Neutrophil (primary cell): ENCODE data around the gene ZNF226.

ENCODE experiments used
- H3K27ac ChIP-seq: fragments of 200-600 bp; sonication (generic); 2 replicates; pipeline ENCODE4 v1.5.1; 2016; ENCODE audit warnings: mild to moderate bottlenecking, moderate library complexity
- H3K27me3 ChIP-seq: fragments of 200-600 bp; sonication (generic); 2 replicates; pipeline ENCODE4 v1.6.0; 2016; ENCODE audit warnings: mild to moderate bottlenecking
- H3K36me3 ChIP-seq: fragments of 200-600 bp; sonication (generic); 2 replicates; pipeline ENCODE4 v1.5.1; 2017
- H3K4me1 ChIP-seq, 2 experiments: fragments of 200-600 bp in 1 of 2; sonication (generic) in 1 of 2; 1 replicate in 1 of 2; 2 replicates in 1 of 2; pipeline versions ENCODE4 v1.5.1 to v1.6.1; 2013 to 2016; ENCODE audit warnings: low read depth in 1 of 2, low read length in 1 of 2, mild to moderate bottlenecking in 1 of 2, moderate library complexity in 1 of 2; ENCODE audit not compliant: control insufficient read depth in 1 of 2, insufficient read depth in 1 of 2
- H3K4me3 ChIP-seq, 2 experiments: fragments of 200-600 bp in 1 of 2; sonication (generic) in 1 of 2; 1 replicate in 1 of 2; 2 replicates in 1 of 2; pipeline ENCODE4 v1.5.1; 2013 to 2016; ENCODE audit warnings: low read depth in 1 of 2, low read length in 1 of 2, mild to moderate bottlenecking in 1 of 2, moderate library complexity in 1 of 2
- H3K9me3 ChIP-seq: fragments of 200-600 bp; sonication (generic); 2 replicates; pipeline ENCODE4 v1.5.1; 2016
- CTCF ChIP-seq: fragments of 200-600 bp; sonication (generic); IDR thresholded peaks from 2 replicates; pipeline ENCODE4 v1.5.1; 2016; ENCODE audit warnings: antibody characterized with exemption

ZNF226 gene

GRCh38 chr19:44176590-44176989 is 11.7 kb downstream of the ZNF226 start:
- no peaks in the 10 kb centered on the region for H3K27me3 ChIP-seq
- H3K36me3 ChIP-seq: peaks cover 50% of the 10 kb centered on the region
- peaks cover 42% of the 10 kb centered on the region for H3K9me3 ChIP-seq
- no peak overlapping the region for H3K27ac ChIP-seq
- H3K4me1 ChIP-seq: no peaks in the 10 kb centered on the region
- no peak for TF ChIP-seq CTCF
- H3K4me3 ChIP-seq: no peak overlapping the region

- H3K27me3 ChIP-seq: no peaks in the 10 kb centered on the region
- no peak overlapping the region for H3K4me3 ChIP-seq
- H3K9me3 ChIP-seq: peaks cover 22% of the 10 kb centered on the region
- peaks cover 7% of the 10 kb centered on the region for H3K36me3 ChIP-seq
- H3K27ac ChIP-seq: no peak overlapping the region
- TF ChIP-seq CTCF: no peak
- no peaks in the 10 kb centered on the region for H3K4me1 ChIP-seq
Measured at GRCh38 chr19:44180968-44181367, 16.1 kb downstream of the ZNF226 start.

- H3K27ac ChIP-seq: no peak overlapping the region
- no peak overlapping the region for H3K4me3 ChIP-seq
- TF ChIP-seq CTCF: no peak
- no peaks in the 10 kb centered on the region for H3K4me1 ChIP-seq
- H3K27me3 ChIP-seq: no peaks in the 10 kb centered on the region
- no peaks in the 10 kb centered on the region for H3K36me3 ChIP-seq
- peaks cover 15% of the 10 kb centered on the region for H3K9me3 ChIP-seq
Measured at GRCh38 chr19:44182145-44182544, 17.2 kb downstream of the ZNF226 start.

- Histone ChIP-seq H3K4me3 (no peak overlapping the region), H3K9me3 (peaks cover 19% of the 10 kb centered on the region), H3K27ac (no peak overlapping the region), H3K27me3 (no peaks in the 10 kb centered on the region), H3K4me1 (no peaks in the 10 kb centered on the region), H3K36me3 (no peaks in the 10 kb centered on the region)
- no peak for TF ChIP-seq CTCF
Measured at GRCh38 chr19:44190020-44190419, 25.1 kb downstream of the ZNF226 start.

DNA sequence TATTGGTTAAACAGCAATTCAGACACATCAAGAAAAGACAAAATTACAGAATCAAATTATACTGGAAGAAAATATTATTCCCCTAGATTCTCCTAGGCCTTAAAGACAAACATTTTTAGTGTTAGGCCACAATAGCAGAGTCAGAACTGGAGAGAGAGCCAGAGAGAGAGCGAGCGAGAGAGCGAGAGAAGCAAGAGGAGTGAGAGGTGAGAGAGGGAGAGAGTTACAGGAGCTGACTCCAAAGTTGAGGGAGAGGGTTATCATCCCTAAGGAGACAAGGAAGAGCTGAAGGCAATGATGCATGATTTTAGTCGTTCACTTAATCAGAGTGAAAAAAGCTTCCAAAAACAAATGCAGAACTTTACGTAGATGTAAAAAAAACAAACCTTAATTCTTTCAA is 27.2 kb downstream of the ZNF226 start:
- Histone ChIP-seq H3K4me3 (no peak overlapping the region), H3K9me3 (peaks cover 19% of the 10 kb centered on the region), H3K27ac (no peak overlapping the region), H3K4me1 (no peaks in the 10 kb centered on the region), H3K27me3 (no peaks in the 10 kb centered on the region), H3K36me3 (no peaks in the 10 kb centered on the region)
- no peak for TF ChIP-seq CTCF

DNA sequence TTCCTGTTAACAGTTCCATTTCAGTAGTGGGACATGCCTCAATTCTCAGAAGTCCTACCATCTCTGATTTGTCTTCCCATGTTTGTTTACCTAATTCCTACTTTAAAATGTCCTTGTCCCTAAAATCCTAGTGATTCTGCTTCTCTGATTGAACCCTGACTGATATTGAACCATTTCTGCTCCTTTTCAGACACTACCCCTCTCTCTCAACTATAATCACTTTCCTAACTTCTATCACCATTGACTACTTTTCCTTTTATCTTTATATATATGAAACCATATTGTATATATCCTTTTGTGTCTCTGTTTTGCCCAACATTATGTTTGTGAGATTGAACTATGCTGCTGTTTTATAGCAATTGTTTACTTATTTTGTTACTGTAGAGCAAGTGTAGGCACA is 31.9 kb downstream of the ZNF226 start:
- H3K4me3 ChIP-seq: no peak overlapping the region
- no peaks in the 10 kb centered on the region for H3K27me3 ChIP-seq
- H3K9me3 ChIP-seq: peaks cover 4% of the 10 kb centered on the region

More for the DNA sequence above, 31.9 kb downstream of the ZNF226 start:
- Histone ChIP-seq H3K4me1 (no peaks in the 10 kb centered on the region), H3K36me3 (no peaks in the 10 kb centered on the region), H3K27ac (no peak overlapping the region)
- TF ChIP-seq CTCF: no peak
